Uterus (tissue), 2 donors: ENCODE data around the gene CATSPERD.

Source experiments
- POLR2A ChIP-seq, 2 donors: fragments of 450-650 bp; IDR thresholded peaks; one replicate each; pipeline ENCODE4 v1.6.1; 2016; ENCODE audit warnings: antibody characterized with exemption in 2 of 2, mild to moderate bottlenecking in 1 of 2, moderate library complexity in 1 of 2
- TF ChIP-seq, protein P1 (sequence below), 4 experiments: fragments of 200-600 bp in 2 of 4; fragments of 450-650 bp in 2 of 4; sonication (generic) in 2 of 4; IDR thresholded peaks; one replicate each; pipeline ENCODE4 v1.5.1; 2016 to 2019; ENCODE audit warnings: antibody characterized with exemption in 4 of 4, mild to moderate bottlenecking in 2 of 4, moderate library complexity in 1 of 4

DNA sequence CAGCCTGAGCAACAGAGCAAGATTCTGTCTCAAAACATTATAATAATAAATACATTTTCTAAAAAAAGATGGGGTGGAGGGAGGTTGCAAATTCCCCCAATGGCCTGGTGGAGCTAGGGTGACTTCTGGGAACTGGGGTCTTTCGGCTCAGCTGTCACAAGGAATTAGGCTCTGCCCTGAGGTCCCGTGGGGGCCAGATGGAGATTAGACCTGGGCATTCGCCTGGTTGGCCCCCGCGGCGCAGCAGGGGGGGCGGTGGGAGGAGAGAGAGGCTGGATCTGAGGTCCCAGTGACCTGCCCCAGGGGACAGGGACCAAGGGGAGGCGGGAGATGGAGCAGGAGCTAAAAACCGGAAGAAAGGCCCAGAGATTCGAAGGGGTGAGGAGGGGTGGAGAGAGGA is 104.3 kb downstream of the CATSPERD start:
- TF ChIP-seq, protein P1, sequence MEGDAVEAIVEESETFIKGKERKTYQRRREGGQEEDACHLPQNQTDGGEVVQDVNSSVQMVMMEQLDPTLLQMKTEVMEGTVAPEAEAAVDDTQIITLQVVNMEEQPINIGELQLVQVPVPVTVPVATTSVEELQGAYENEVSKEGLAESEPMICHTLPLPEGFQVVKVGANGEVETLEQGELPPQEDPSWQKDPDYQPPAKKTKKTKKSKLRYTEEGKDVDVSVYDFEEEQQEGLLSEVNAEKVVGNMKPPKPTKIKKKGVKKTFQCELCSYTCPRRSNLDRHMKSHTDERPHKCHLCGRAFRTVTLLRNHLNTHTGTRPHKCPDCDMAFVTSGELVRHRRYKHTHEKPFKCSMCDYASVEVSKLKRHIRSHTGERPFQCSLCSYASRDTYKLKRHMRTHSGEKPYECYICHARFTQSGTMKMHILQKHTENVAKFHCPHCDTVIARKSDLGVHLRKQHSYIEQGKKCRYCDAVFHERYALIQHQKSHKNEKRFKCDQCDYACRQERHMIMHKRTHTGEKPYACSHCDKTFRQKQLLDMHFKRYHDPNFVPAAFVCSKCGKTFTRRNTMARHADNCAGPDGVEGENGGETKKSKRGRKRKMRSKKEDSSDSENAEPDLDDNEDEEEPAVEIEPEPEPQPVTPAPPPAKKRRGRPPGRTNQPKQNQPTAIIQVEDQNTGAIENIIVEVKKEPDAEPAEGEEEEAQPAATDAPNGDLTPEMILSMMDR (IDR thresholded peaks at IDR 0.05): no peak
- no peak for TF ChIP-seq POLR2A (IDR thresholded peaks at IDR 0.05)
